Stimulated activated CD8-positive, alpha-beta memory T cell treated with anti-CD3 and anti-CD28 coated beads, Interleukin-7, amount 100 ng/mL, for 48 hours (primary cell): Measurements from ENCODE around the gene CAB39L.

Source experiments
- DNase-seq, 2 donors: peaks; one replicate each; pipeline ENCODE4 v3.0.0-alpha.2; 2020; ENCODE audit warnings: low read depth in 1 of 2; ENCODE audit errors: extremely low read depth in 1 of 2

The CAB39L gene

GRCh38 chr13:49315756-49316482, 127.9 kb downstream of the CAB39L start:
- no peak for DNase-seq

- DNase-seq: no peak
These were observed 128.8 kb downstream of the CAB39L start for GRCh38 chr13:49315036-49315565.

GRCh38 chr13:49314344-49314882, 129.5 kb downstream of the CAB39L start:
- DNase-seq: no peak

GRCh38 chr13:49311816-49312215, 132.0 kb downstream of the CAB39L start:
- no peak for DNase-seq

GRCh38 chr13:49310251-49310650, 133.6 kb downstream of the CAB39L start:
- no peak for DNase-seq

GRCh38 chr13:49308921-49309408, 134.9 kb downstream of the CAB39L start:
- no peak for DNase-seq

- no peak for DNase-seq
These were observed 135.6 kb downstream of the CAB39L start for GRCh38 chr13:49308097-49308875.

- DNase-seq: no peak
These were observed 136.5 kb downstream of the CAB39L start for GRCh38 chr13:49307365-49307764.

GRCh38 chr13:49305792-49306425, 138.0 kb downstream of the CAB39L start:
- DNase-seq: no peak

- DNase-seq: no peak
These were observed 138.8 kb downstream of the CAB39L start for GRCh38 chr13:49304763-49305700.

GRCh38 chr13:49304356-49304755, 139.5 kb downstream of the CAB39L start:
- DNase-seq: no peak

GRCh38 chr13:49303533-49304252, 140.2 kb downstream of the CAB39L start:
- no peak for DNase-seq

- DNase-seq: no peak
These were observed 141.0 kb downstream of the CAB39L start for GRCh38 chr13:49302817-49303216.

GRCh38 chr13:49302222-49302621, 141.6 kb downstream of the CAB39L start:
- no peak for DNase-seq

GRCh38 chr13:49300739-49301589, 142.9 kb downstream of the CAB39L start:
- peak; percentile 16 to 40 for DNase-seq

- DNase-seq: no peak
These were observed 143.6 kb downstream of the CAB39L start for GRCh38 chr13:49300276-49300675.

- DNase-seq: no peak
These were observed 144.8 kb downstream of the CAB39L start for GRCh38 chr13:49298903-49299605.

GRCh38 chr13:49298416-49298815, 145.4 kb downstream of the CAB39L start:
- no peak for DNase-seq
